Ishikawa (cell line): ENCODE measurements around the gene BICC1.

ENCODE experiments used
- CEBPB ChIP-seq: IDR thresholded peaks from 2 replicates; pipeline ENCODE4 v1.6.1; 2012
- CREB1 ChIP-seq: IDR thresholded peaks from 2 replicates; pipeline ENCODE4 v1.6.1; 2012; ENCODE audit warnings: low read depth
- EP300 ChIP-seq: IDR thresholded peaks from 2 replicates; pipeline ENCODE4 v1.6.1; 2012; ENCODE audit warnings: borderline replicate concordance
- MAX ChIP-seq: IDR thresholded peaks from 2 replicates; pipeline ENCODE4 v1.6.1; 2012
- RAD21 ChIP-seq: IDR thresholded peaks from 2 replicates; pipeline ENCODE4 v1.6.1; 2012; ENCODE audit warnings: low read depth
- REST ChIP-seq: IDR thresholded peaks from 2 replicates; pipeline ENCODE4 v1.6.1; 2012; ENCODE audit warnings: low read depth, mild to moderate bottlenecking
- TAF1 ChIP-seq: IDR thresholded peaks from 2 replicates; pipeline ENCODE4 v1.6.1; 2012; ENCODE audit warnings: low read depth, mild to moderate bottlenecking
- TEAD4 ChIP-seq: IDR thresholded peaks from 2 replicates; pipeline ENCODE4 v1.6.1; 2012
- USF1 ChIP-seq: IDR thresholded peaks from 2 replicates; pipeline ENCODE4 v1.6.1; 2012
- YY1 ChIP-seq: IDR thresholded peaks from 2 replicates; pipeline ENCODE4 v1.6.1; 2012; ENCODE audit warnings: low read depth

GRCh38 chr10:58477122-58477521 is 35.5 kb upstream of the BICC1 start:
- TF ChIP-seq MAX (no peak), CEBPB (no peak), TAF1 (no peak), YY1 (no peak), USF1 (no peak), REST (no peak), CREB1 (no peak), RAD21 (no peak), EP300 (no peak), TEAD4 (no peak)
